ENCODE results near the gene MTUS2.

Gene MTUS2

DNA sequence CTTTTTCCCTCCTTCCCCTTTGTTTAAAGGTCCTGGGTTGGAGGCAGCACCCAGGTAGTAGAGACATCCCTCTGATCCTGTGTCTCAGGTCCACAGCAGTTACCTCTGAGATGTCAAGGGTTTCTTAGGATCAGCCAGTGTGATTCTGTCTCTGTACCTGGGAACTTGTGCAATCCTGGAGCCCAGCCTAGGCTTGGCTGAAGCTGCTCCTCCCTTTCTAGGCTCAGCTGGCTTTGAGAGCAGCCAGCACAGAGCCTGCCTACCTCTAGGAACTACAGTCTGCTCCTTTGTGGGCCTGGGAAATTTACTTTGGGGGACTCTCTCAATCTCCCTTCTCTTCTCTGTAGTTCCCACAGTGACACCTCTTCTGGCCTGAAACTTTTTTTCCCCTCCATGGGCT, 171.6 kb downstream of the MTUS2 start:
- CTCF ChIA-PET = interaction anchor here (1.1 to 1.6 kb wide), 2 partner anchors 17 to 66 kb away, joined by 3 read pairs; no protein-coding TSS in a partner anchor
- POLR2A ChIA-PET = no interaction called here
- no peak for DNase-seq (ENCODE audit: extremely low spot score)
- TF ChIP-seq, protein P1, sequence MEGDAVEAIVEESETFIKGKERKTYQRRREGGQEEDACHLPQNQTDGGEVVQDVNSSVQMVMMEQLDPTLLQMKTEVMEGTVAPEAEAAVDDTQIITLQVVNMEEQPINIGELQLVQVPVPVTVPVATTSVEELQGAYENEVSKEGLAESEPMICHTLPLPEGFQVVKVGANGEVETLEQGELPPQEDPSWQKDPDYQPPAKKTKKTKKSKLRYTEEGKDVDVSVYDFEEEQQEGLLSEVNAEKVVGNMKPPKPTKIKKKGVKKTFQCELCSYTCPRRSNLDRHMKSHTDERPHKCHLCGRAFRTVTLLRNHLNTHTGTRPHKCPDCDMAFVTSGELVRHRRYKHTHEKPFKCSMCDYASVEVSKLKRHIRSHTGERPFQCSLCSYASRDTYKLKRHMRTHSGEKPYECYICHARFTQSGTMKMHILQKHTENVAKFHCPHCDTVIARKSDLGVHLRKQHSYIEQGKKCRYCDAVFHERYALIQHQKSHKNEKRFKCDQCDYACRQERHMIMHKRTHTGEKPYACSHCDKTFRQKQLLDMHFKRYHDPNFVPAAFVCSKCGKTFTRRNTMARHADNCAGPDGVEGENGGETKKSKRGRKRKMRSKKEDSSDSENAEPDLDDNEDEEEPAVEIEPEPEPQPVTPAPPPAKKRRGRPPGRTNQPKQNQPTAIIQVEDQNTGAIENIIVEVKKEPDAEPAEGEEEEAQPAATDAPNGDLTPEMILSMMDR (IDR thresholded peaks at IDR 0.05; ENCODE audit: control extremely low read depth, extremely low read depth, low read depth, missing control alignments) = no peak

DNA sequence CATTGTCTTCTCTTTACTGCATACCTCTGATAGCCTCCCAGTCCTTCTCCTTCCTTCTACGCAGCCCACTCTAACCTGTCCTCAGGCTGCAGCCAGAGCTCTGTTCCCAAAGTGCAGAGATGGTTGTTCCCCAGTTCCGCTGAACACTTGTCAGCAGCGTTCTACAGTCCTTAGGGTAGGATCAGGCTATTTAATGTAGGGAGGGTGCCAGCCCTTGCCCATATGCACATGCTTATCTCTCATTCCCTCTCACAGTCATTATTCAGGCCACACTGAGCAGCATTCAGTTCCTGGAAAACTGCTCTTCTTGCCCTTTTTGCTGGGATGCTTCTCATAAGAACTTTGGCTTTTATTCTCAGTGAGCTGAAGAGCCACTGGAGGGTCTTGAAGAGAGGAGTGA, 180.7 kb downstream of the MTUS2 start:
- ChIA-PET CTCF (interaction anchor here (1.1 to 1.2 kb wide), 2 partner anchors 10 to 12 kb away, joined by 3 read pairs; no protein-coding TSS in a partner anchor), POLR2A (no interaction called here)
- DNase-seq (ENCODE audit: extremely low spot score) = no peak
- TF ChIP-seq, protein P1 (IDR thresholded peaks at IDR 0.05; ENCODE audit: control extremely low read depth, extremely low read depth, low read depth, missing control alignments) = no peak

- ChIA-PET POLR2A (no interaction called here), CTCF (no interaction called here)
- TF ChIP-seq, protein P1 (IDR thresholded peaks at IDR 0.05; ENCODE audit: control extremely low read depth, extremely low read depth, low read depth, missing control alignments) = no peak
- DNase-seq (ENCODE audit: extremely low spot score) = no peak
Observed at GRCh38 chr13:29005035-29005762, 185.1 kb downstream of the MTUS2 start.

- TF ChIP-seq, protein P1 (IDR thresholded peaks at IDR 0.05; ENCODE audit: control extremely low read depth, extremely low read depth, low read depth, missing control alignments) = no peak
- DNase-seq (ENCODE audit: extremely low spot score) = no peak
- CTCF ChIA-PET = no interaction called here
- POLR2A ChIA-PET = no interaction called here
Observed at GRCh38 chr13:29005763-29006120, 185.6 kb downstream of the MTUS2 start.

DNA sequence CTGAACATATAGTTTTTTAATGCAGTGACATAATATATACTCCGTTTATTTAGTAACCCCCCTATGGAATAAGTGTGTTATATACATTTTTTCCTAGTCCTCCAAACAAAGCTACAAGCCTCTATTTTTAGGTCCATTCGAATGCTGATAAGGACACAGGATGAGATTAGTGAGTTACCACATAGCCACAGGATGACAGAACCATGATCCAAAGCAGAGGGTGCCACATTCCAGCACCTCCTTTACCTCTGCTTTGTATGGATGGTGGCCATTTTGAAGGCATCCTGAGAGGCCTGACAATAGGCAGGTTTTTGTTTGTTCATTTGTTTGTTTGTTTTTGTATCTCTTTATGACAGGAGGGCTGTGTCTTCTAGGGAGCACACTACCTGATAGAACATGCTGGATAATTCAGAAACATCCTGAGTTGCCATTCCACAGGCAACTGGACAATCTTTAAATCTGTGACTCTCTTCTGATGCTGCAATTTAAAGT, 186.3 kb downstream of the MTUS2 start:
- ChIA-PET POLR2A (no interaction called here), CTCF (no interaction called here)
- no peak for DNase-seq (ENCODE audit: extremely low spot score)
- TF ChIP-seq, protein P1 (IDR thresholded peaks at IDR 0.05; ENCODE audit: control extremely low read depth, extremely low read depth, low read depth, missing control alignments) = no peak

DNA sequence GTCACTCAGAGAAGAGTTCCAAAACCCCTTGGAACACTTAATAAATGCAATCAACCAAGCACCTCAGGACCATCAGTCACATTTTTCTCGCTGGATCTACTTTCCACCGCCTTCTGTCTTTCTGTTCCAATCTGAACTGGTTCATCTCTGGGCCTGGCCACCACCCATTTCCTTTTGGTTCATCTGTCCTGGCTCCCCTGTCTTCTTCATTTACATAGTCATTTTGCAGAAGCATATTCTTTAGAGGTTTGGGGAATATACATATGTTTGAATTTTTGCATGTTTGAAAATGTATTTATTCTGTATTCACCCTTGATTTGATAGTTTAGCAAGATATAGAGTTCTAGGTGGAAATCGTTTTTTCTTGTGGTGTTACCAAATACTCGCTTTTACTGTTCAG, 188.2 kb downstream of the MTUS2 start:
- DNase-seq (ENCODE audit: extremely low spot score) = no peak
- ChIA-PET POLR2A (no interaction called here), CTCF (interaction anchor here (1.0 kb wide), 1 partner anchor 16 kb away, joined by 3 read pairs; no protein-coding TSS in a partner anchor)
- TF ChIP-seq, protein P1 (IDR thresholded peaks at IDR 0.05; ENCODE audit: control extremely low read depth, extremely low read depth, low read depth, missing control alignments) = no peak

Measured in GM10248 (cell line).